ENCODE results near the gene SLC38A7.
"Not testable (repeated sequence)": the region's sequence is repeated elsewhere in the genome, so short reads cannot be mapped to it uniquely, and the experiment has no call there.

SLC38A7 gene

GRCh38 chr16:58678269-58678668, 6.3 kb downstream of the SLC38A7 start:
- DNase-seq (ENCODE audit: low read depth in 2 of 2) = no peak

- DNase-seq (ENCODE audit: low read depth in 2 of 2) = no peak
These were observed 13.5 kb downstream of the SLC38A7 start for GRCh38 chr16:58670946-58671583.

GRCh38 chr16:58670177-58670576, 14.4 kb downstream of the SLC38A7 start:
- DNase-seq (ENCODE audit: low read depth in 2 of 2) = no peak

DNA sequence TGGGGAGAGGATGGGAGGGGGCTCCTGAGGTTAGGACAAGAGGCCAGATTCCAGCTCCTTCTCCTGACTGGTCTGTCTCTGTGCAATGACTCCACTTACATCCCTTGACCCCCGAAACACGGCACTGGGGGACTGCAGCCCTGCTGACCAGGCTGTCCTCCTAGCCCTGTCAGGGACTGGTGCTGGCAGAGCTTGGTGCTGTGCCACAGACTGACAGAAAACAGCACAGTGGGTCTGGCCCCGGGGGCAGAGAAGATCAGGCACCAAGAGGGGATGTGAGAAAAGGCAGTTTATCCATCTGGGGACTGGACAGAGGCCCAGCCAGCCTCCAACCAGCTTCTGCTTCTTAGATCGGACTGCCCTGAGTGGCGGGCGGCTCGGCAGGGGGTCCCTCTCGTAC, 19.4 kb downstream of the SLC38A7 start:
- DNase-seq (ENCODE audit: low read depth in 2 of 2) = no peak

GRCh38 chr16:58661199-58661830, 23.3 kb downstream of the SLC38A7 start:
- DNase-seq (ENCODE audit: low read depth in 2 of 2) = no peak

DNA sequence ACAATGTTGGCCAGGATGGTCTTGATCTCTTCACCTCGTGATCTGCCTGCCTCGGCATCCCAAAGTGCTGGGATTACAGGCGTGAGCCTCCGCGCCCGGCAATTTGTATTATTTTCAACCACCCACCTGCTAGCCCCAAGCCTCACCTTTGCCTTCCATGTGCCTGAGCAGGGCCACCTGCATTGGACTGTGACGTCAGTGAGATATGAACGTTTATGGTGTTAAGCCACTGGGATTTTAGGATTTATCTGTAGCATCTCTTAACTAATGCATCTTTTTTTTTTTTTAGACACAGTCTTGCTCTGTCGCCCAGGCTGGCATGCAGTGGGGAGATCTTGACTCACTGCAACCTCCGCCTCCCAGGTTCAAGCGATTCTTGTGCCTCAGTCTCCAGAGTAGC, 24.7 kb downstream of the SLC38A7 start:
- not testable (repeated sequence) for DNase-seq (ENCODE audit: low read depth in 2 of 2)

DNA sequence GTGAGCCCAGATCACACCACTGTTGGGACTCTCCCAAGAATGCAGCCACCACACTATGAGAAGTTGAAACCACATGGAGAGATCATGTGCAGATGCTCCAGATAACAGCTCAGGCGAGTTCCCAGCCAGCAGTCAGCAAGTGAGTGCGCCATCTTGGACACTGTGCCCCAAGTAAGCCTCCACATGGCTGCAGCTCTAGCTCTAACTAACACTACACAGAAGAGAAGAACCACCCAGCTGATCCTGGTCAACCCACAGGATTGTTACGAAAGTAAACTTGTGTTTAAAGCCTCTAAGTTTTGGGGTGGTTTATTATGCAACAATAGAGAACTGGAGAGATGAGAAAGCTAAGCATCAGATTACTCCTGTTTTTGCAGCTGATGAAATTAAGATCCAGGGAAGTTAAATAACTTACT, 25.8 kb downstream of the SLC38A7 start:
- no peak for DNase-seq (ENCODE audit: low read depth in 2 of 2)

GRCh38 chr16:58656899-58657298, 27.7 kb downstream of the SLC38A7 start:
- no peak for DNase-seq (ENCODE audit: low read depth in 2 of 2)

DNA sequence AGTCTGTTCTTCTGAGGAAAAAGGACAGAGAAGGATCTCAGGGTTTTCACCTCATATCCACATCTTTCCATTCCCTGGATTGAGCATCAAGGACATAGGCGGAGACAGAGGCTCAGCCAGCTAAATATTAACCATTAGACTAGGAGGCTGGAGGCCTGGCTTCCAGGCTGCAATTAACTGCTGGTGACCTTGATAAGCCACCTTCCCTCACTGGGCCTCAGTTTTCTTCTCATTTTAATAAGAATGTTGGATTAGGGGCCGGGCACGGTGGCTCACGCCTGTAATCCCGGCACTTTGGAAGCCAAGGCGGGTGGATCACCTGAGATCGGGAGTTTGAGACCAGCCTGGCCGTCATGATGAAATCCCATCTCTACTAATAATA, 29.4 kb downstream of the SLC38A7 start:
- no peak for DNase-seq (ENCODE audit: low read depth in 2 of 2)

DNA sequence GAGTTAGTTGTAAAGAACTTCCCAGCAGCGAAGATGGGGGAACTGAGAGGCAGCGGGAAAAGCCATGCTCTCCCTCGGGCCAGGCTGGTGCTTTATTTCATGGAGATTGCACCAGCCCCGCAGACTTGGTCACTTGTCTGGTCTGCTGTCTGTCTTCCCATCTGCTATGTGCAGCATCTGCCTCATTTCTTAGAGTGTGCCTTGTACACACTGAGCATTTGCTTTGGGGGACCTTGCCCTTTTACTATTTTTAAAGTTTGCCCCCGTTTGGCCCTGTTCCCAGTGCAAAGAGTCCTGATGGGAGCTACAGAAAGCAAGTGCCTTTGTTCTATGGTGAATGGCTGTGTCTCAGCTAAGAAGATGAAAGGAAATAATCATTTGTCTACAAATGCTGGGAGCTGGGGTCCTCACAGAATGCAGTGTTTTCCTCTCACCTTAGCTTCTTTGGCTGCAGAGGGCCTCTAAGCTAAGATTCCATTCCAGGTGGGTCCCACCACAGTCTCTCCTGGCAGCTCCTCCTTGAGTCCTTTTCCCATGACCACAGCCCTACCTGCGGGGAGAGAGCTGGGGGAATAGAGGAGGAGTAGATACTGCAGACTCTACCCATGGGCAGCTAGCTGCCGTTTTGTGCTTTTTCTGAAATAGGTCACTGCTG, 29.9 kb downstream of the SLC38A7 start:
- DNase-seq (ENCODE audit: low read depth in 2 of 2) = no peak

DNA sequence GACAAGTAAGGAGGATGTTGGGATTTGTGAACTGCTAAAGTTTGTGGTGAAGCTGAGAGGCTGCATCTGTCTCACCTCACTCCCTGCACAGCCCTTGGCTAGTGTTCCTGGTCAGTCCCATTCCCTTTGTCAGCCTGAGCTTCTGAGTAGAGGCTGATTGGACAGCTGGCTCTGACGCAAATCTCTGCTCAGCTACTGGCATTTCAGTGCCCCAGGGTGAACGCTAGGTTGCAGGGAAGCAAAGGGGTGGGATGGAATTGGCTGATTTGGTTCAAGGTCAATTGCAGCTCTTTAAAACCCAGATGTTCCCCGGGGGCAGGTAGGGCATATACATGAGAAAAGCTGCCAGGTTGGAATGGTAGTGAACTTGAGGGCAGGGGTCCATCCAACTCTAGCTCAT, 31.8 kb downstream of the SLC38A7 start:
- DNase-seq (ENCODE audit: low read depth in 2 of 2) = no peak

DNA sequence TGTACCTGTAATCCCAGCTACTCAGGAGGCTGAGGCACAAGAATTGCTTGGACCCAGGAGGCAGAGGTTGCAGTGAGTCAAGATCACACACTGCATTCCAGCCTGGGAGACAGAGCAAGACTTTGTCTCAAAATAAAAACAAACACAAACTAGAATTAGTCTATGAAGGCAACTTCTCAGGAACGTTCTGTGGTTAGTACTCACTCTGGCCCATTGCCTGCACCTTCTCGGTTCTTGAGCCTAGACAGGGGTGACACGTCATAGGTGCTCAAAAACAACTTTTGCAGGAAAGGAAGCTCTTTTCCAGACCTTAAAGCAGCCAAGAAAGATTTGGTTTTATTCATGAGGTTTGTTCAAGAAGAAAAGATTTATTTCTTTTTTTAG, 32.6 kb downstream of the SLC38A7 start:
- no peak for DNase-seq (ENCODE audit: low read depth in 2 of 2)

GRCh38 chr16:58649707-58650106, 34.9 kb downstream of the SLC38A7 start:
- no peak for DNase-seq (ENCODE audit: low read depth in 2 of 2)

- DNase-seq (ENCODE audit: low read depth in 2 of 2) = no peak
These were observed 37.5 kb downstream of the SLC38A7 start for GRCh38 chr16:58647107-58647506.

GRCh38 chr16:58644765-58645487, 39.6 kb downstream of the SLC38A7 start:
- no peak for DNase-seq (ENCODE audit: low read depth in 2 of 2)

- DNase-seq (ENCODE audit: low read depth in 2 of 2) = no peak
These were observed 40.5 kb downstream of the SLC38A7 start for GRCh38 chr16:58644108-58644507.

GRCh38 chr16:58640949-58641348, 43.6 kb downstream of the SLC38A7 start:
- DNase-seq (ENCODE audit: low read depth in 2 of 2) = no peak

DNA sequence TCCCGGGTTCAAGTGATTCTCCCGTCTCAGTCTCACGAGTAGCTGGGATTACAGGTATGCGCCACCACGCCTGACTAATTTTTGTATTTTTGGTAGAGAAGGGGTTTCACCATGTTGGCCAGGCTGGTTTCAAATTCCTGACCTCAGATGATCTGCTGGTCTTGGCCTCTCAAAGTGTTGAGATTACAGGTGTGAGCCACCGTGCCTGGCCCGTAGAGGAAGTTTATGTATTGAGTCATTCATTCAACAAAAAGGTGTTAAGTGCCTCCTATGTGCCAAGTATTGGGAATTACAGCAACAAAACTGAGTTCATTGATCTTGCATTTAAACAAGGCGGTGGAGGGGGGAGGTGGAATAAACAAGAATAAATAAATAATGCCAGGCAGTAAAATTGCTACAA, 44.7 kb downstream of the SLC38A7 start:
- DNase-seq (ENCODE audit: low read depth in 2 of 2) = no peak

DNA sequence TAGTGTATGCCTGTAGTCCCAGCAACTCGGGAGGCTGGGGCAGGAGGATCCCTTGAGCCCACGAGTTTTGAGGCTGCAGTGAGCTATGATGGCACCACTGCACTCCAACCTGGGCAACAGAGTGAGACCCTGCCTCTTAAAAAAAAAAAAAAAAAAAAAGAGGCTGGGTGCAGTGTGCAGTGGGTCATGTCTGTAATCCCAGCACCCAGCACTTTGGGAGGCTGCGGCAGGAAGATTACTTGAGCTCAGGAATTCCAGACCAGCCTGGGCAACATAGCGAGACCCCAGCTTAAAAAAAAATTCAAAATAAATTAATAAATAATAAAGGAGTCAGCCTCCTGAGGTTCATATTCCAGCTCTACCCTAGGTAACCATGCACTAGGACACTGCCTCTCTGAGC, 45.3 kb downstream of the SLC38A7 start:
- no peak for DNase-seq (ENCODE audit: low read depth in 2 of 2)

DNA sequence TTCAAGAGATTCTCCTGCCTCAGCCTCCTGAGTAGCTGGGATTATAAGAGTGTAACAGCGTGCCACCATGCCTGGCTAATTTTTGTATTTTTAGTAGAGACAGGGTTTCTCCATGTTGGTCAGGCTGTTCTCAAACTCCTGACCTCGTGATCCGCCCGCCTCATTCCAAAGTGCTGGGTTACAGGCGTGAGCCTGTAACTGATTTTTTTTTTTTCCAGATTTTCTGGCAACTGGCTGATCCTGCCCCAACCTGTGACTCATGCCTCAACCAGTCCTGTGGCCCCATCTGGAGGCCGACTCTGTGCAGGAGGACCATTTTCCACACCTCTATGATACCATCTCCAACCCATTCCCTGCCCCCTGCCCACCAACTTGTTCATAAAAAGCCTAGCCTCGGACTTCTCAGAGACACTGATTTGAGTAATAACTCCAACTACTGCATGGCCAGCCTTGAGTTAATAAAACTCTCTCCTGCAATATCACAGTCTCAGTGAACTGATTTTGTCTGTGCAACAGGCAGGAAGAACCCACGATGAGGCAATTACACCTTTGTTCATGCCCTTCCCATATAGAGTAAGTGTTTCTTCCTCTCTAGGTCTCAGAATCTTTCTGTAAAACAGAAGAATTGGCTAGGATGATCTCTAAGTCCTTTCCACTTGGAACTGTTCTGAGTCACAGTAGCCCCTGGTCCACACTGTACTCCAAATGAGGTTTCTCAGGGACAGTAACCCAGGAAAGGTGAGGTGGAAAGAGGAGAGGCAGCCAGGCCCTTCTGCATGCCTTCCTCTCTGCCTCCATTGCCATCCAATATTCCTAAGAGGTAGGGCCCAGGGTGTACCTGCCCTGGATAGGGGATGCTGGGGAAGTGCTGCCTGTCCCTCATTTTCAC, 46.2 kb downstream of the SLC38A7 start:
- DNase-seq (ENCODE audit: low read depth in 2 of 2) = no peak

DNA sequence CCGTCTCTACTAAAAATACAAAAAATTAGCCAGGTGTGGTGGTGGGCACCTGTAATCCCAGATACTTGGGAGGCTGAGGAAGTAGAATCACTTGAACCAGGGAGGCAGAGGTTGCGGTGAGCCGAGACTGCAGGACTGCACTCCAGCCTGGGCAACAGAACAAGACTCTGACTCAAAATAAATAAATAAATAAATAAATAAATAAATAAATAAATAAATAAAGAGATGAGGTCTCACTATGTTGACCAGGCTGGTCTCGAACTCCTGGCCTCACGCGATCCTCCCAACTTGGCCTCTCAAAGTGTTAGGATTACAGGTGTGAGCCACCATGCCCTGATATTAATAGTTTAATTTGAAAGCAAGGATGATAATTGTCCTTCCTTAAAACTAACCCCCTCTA, 47.5 kb downstream of the SLC38A7 start:
- not testable (repeated sequence) for DNase-seq (ENCODE audit: low read depth in 2 of 2)

DNA sequence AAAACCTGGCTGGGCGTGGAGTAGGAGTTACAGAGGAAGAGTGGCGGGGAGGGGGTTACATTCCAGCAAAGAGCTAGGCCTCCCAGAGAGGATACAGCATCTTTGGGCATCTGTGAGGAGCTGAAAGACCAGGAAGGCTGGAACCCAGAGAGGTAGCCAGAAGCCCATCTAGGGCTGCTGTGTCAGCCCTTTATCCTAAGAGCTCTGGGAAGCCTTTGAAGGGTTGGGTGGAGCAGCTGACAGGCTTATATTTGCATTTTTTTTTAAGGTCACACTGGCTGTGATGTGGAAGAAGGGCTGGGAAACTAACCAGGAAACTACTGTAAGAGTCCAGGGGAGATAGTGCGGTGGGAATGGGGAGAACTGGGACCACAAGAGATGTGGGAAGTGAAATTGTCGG, 48.1 kb downstream of the SLC38A7 start:
- no peak for DNase-seq (ENCODE audit: low read depth in 2 of 2)
